IMR-90 (cell line): Measurements from ENCODE around the gene ACSL1. TPM values are rescaled to one million over a fixed set of nuclear protein-coding genes. Genes with fewer than 3 reads are reported as not detected.

Experiments used
- ATAC-seq: fragments of 200-7000 bp; cut with Tn5 transposase; 2 replicates; pipeline ENCODE4 v1.9.1; 2020; ENCODE audit warnings: low read depth, mild to moderate bottlenecking, moderate library complexity
- BruUV-seq: library from RNA; stranded (reverse); fragments of 400-500 nt; replicated peaks from 2 replicates; lab custom pipeline; 2021; lab: Mats Ljungman, UMichigan
- CTCF ChIA-PET: fragments of 300-600 bp; formaldehyde crosslinking; extraction: SDS; loops from one replicate; lab custom pipeline; 2021; ENCODE audit warnings: antibody characterized with exemption; lab: Yijun Ruan, JAX
- POLR2A ChIA-PET: fragments of 300-600 bp; sonication (Branson Sonifier 250); formaldehyde crosslinking; loops from one replicate; lab custom pipeline; 2022; ENCODE audit warnings: antibody characterized with exemption; ENCODE audit not compliant: unreplicated experiment; lab: Charles Lee
- DNase-seq: peaks from one replicate; pipeline ENCODE4 v3.0.0; 2013
- H2AFZ ChIP-seq: replicated peaks from 2 replicates; pipeline ENCODE3; 2013; ENCODE audit warnings: low read length, mild to moderate bottlenecking; ENCODE audit not compliant: poor library complexity
- H2AK5ac ChIP-seq: 2 replicates; pipeline ENCODE4 v1.6.1; 2013; ENCODE audit warnings: low read depth, low read length, inconsistent platforms
- H2AK9ac ChIP-seq: replicated peaks from 2 replicates; pipeline ENCODE3; 2013; ENCODE audit warnings: mild to moderate bottlenecking, low read depth, low read length, moderate library complexity; ENCODE audit not compliant: poor library complexity
- H2BK120ac ChIP-seq: 2 replicates; pipeline ENCODE4 v1.6.1; 2013; ENCODE audit warnings: low read depth, low read length, inconsistent platforms
- H2BK15ac ChIP-seq: 3 replicates; pipeline ENCODE4 v1.6.1; 2013; ENCODE audit warnings: low read depth, low read length, inconsistent platforms
- H2BK20ac ChIP-seq: 2 replicates; pipeline ENCODE4 v1.6.1; 2013; ENCODE audit warnings: low read depth, mild to moderate bottlenecking, inconsistent platforms, low read length, moderate library complexity
- H2BK5ac ChIP-seq: 2 replicates; pipeline ENCODE4 v1.6.1; 2013; ENCODE audit warnings: mild to moderate bottlenecking, low read depth, low read length, inconsistent platforms; ENCODE audit not compliant: poor library complexity, severe bottlenecking
- H3K14ac ChIP-seq: replicated peaks from 2 replicates; pipeline ENCODE4 v1.6.1; 2013; ENCODE audit warnings: low read depth, low read length, inconsistent platforms
- H3K18ac ChIP-seq: 2 replicates; pipeline ENCODE4 v1.6.1; 2013; ENCODE audit warnings: low read depth, low read length, control low read depth
- H3K23ac ChIP-seq: 2 replicates; pipeline ENCODE4 v1.6.1; 2013; ENCODE audit warnings: low read depth, low read length, inconsistent platforms
- H3K27ac ChIP-seq: 2 replicates; pipeline ENCODE4 v1.5.1; 2013; ENCODE audit warnings: mild to moderate bottlenecking, control low read depth, low read length; ENCODE audit not compliant: insufficient read depth
- H3K27me3 ChIP-seq: 2 replicates; pipeline ENCODE4 v1.6.1; 2013; ENCODE audit warnings: low read length; ENCODE audit not compliant: control insufficient read depth, insufficient read depth
- H3K36me3 ChIP-seq: 2 replicates; pipeline ENCODE4 v1.6.1; 2013; ENCODE audit warnings: low read length, mixed read lengths; ENCODE audit not compliant: control insufficient read depth, insufficient read depth
- H3K4ac ChIP-seq: 2 replicates; pipeline ENCODE4 v1.6.1; 2013; ENCODE audit warnings: low read depth, low read length, inconsistent platforms
- H3K4me1 ChIP-seq: 2 replicates; pipeline ENCODE4 v1.6.1; 2013; ENCODE audit warnings: low read length, mixed read lengths; ENCODE audit not compliant: control insufficient read depth, insufficient read depth
- H3K4me2 ChIP-seq: 2 replicates; pipeline ENCODE4 v1.6.1; 2013; ENCODE audit warnings: low read depth, mild to moderate bottlenecking, control low read depth, low read length, moderate library complexity
- H3K4me3 ChIP-seq: 2 replicates; pipeline ENCODE4 v1.5.1; 2013; ENCODE audit warnings: low read depth, mild to moderate bottlenecking, control low read depth, low read length, moderate library complexity; ENCODE audit not compliant: insufficient read depth
- H3K56ac ChIP-seq: 2 replicates; pipeline ENCODE4 v1.6.1; 2013; ENCODE audit warnings: low read length, inconsistent platforms; ENCODE audit not compliant: insufficient read depth; ENCODE audit errors: extremely low read depth
- H3K79me1 ChIP-seq, 2 experiments: 2 replicates each; pipeline ENCODE4 v1.6.1; 2013; ENCODE audit warnings: low read length in 2 of 2, inconsistent platforms in 1 of 2, low read depth in 1 of 2
- H3K9ac ChIP-seq: 2 replicates; pipeline ENCODE4 v1.6.1; 2013; ENCODE audit warnings: low read depth, low read length, control low read depth
- H3K9me1 ChIP-seq: 2 replicates; pipeline ENCODE4 v1.6.1; 2013; ENCODE audit warnings: low read length, inconsistent platforms; ENCODE audit not compliant: insufficient read depth
- H3K9me3 ChIP-seq: 2 replicates; pipeline ENCODE4 v1.6.1; 2013; ENCODE audit warnings: low read length; ENCODE audit not compliant: control insufficient read depth, insufficient read depth
- H4K20me1 ChIP-seq: 2 replicates; pipeline ENCODE4 v1.6.1; 2013; ENCODE audit warnings: low read length, inconsistent platforms; ENCODE audit not compliant: insufficient read depth
- H4K5ac ChIP-seq: 2 replicates; pipeline ENCODE4 v1.6.1; 2013; ENCODE audit warnings: mild to moderate bottlenecking, low read depth, low read length, control low read depth
- H4K8ac ChIP-seq, 2 experiments: 2 replicates each; pipeline ENCODE4 v1.6.1; 2013; ENCODE audit warnings: low read depth in 2 of 2, low read length in 2 of 2, control low read depth in 1 of 2, inconsistent platforms in 1 of 2
- H4K91ac ChIP-seq: 2 replicates; pipeline ENCODE4 v1.6.1; 2013; ENCODE audit warnings: low read depth, low read length, inconsistent platforms; ENCODE audit not compliant: insufficient read depth
- RFX5 ChIP-seq: IDR thresholded peaks from 2 replicates; pipeline ENCODE4 v1.8.0; 2012; ENCODE audit warnings: low read depth, mild to moderate bottlenecking, low read length, moderate library complexity
- SMC3 ChIP-seq: fragments of 150-350 bp; IDR thresholded peaks from 2 replicates; pipeline ENCODE4 v1.6.1; 2016; ENCODE audit warnings: low read depth, mild to moderate bottlenecking, antibody characterized with exemption, low read length, moderate library complexity
- WGBS, 2 experiments: methylation state at CpG; one replicate each; pipeline versions ENCODE4 v1.1.5 to v1.1.7; 2013; ENCODE audit warnings: missing lambda C conversion rate in 2 of 2; ENCODE audit not compliant: insufficient read length in 1 of 2; ENCODE audit errors: extremely low coverage in 2 of 2; 5-methylcytosine and 5-hydroxymethylcytosine counted together
- dilution Hi-C: fragments of 300-500 bp; cut with HindIII; formaldehyde crosslinking; loops from one replicate; pipeline ENCODE4 v1.14.3; 2018; ENCODE audit warnings: low sequenced_read_pairs; ENCODE audit not compliant: unreplicated experiment
- in situ Hi-C: fragments of 300-500 bp; cut with MboI; formaldehyde crosslinking; loops from 3 replicates; pipeline ENCODE4 v1.14.3; 2019; ENCODE audit warnings: low sequenced_read_pairs, inconsistent platforms, mixed read lengths
- intact Hi-C: fragments of 100-400 bp; cut with micrococcal nuclease; formaldehyde crosslinking; loops from 2 replicates; pipeline ENCODE4 v1.10.0; 2022
- polyA plus RNA-seq, 3 experiments: library from polyadenylated mRNA; depleted of rRNA; stranded (reverse); fragments of >200 nt; gene quantifications; 2 replicates each; pipeline ENCODE4 v1.2.3, GENCODE V29; 2012; ENCODE audit warnings: low replicate concordance in 1 of 3
- total RNA-seq: library from RNA; depleted of rRNA; stranded (reverse); fragments of >200 nt; gene quantifications from 2 replicates; pipeline ENCODE4 v1.2.3, GENCODE V29; 2012

Gene ACSL1
- total and polyA plus RNA-seq, 2 of the 4 experiments (the other 2 are of a cell fraction), result 14.4 to 26.0 TPM

DNA sequence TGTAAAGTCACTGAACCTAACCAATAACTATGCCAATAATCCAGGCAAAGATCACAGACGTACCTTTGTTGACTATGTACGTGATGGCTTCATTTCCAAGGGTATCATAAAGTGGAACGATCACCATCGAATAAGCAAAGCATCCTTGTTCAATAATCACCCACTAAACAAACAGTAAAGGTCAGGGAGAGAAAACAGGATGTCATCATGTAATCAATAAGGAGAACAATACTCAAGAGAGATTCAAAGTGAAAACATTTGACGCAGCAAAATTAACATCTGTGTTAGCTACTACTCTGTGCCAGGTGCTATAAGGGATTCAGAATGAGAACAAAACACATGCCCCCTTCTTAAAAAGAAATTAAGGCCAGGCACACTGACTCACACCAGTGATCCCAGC is 48.9 kb downstream of the ACSL1 start:
- POLR2A ChIA-PET, result interaction anchor here (0.5 kb wide), 1 partner anchor 239 kb away, joined by 3 read pairs; no protein-coding TSS in a partner anchor
- no peaks in the 10 kb centered on the region for H3K27me3 ChIP-seq
- H3K4me2 ChIP-seq, result no peak overlapping the region
- H2AFZ ChIP-seq, result no peak overlapping the region
- no CpG with 5 or more reads among the region's 5 CpGs for WGBS, 2 experiments
- dilution Hi-C loops, result no loop called here
- H3K4me3 ChIP-seq, result no peak overlapping the region
- no peak overlapping the region for H4K91ac ChIP-seq
- H3K4ac ChIP-seq, result no peak overlapping the region
- H2BK20ac ChIP-seq, result no peak overlapping the region
- no peaks in the 10 kb centered on the region for H3K4me1 ChIP-seq
- no peak overlapping the region for H2BK15ac ChIP-seq
- H3K14ac ChIP-seq, result no peak overlapping the region
- H3K9ac ChIP-seq, result no peak overlapping the region
- no peaks in the 10 kb centered on the region for H4K20me1 ChIP-seq
- no peak for DNase-seq
- no peak overlapping the region for H4K8ac ChIP-seq
- H2BK120ac ChIP-seq, result no peak overlapping the region
- H3K36me3 ChIP-seq, result peaks cover 3% of the 10 kb centered on the region; the same call in 1 of the 2 replicates
- no peak overlapping the region for H3K23ac ChIP-seq
- TF ChIP-seq SMC3 (no peak), RFX5 (no peak)
- intact Hi-C loops, result no loop called here
- no peak for ATAC-seq
- H2BK5ac ChIP-seq, result no peak overlapping the region
- no peak overlapping the region for H3K56ac ChIP-seq
- no peak overlapping the region for H2AK5ac ChIP-seq
- BruUV-seq, result no TSS peak
- H3K27ac ChIP-seq, result no peak overlapping the region
- no peak overlapping the region for H2AK9ac ChIP-seq
- H4K5ac ChIP-seq, result no peak overlapping the region
- no peak overlapping the region for H3K18ac ChIP-seq
- no peaks in the 10 kb centered on the region for H3K9me1 ChIP-seq
- no peaks in the 10 kb centered on the region for H3K79me1 ChIP-seq
- CTCF ChIA-PET, result no interaction called here
- H3K9me3 ChIP-seq, result no peaks in the 10 kb centered on the region
- in situ Hi-C loops, result no loop called here
